ENCODE data around the gene YIF1A.

The YIF1A gene

GRCh38 chr11:66287211-66287888, 1.6 kb downstream of the YIF1A start (continued):
- TF ChIP-seq ZNF777 (tag by site-specific recombination; IDR thresholded peaks at IDR 0.05; ENCODE audit: borderline replicate concordance) (no peak), ELK4 (IDR thresholded peaks at IDR 0.05; ENCODE audit: borderline replicate concordance, low read depth, low read length) (no peak), PRDM2 (tag by site-specific recombination; IDR thresholded peaks at IDR 0.05; ENCODE audit: borderline replicate concordance) (no peak), PATZ1 (tag by site-specific recombination; IDR thresholded peaks at IDR 0.05) (no peak), ZNF202 (tag by site-specific recombination; IDR thresholded peaks at IDR 0.05; ENCODE audit: borderline replicate concordance) (no peak), ZNF266 (tag by site-specific recombination; IDR thresholded peaks at IDR 0.05; ENCODE audit: low read depth) (no peak)

GRCh38 chr11:66286699-66287098, 2.2 kb downstream of the YIF1A start:
- peaks cover 0 to 31% of the 10 kb centered on the region in 2 experiments; a peak in 1 of 3 replicates for H3K36me3 ChIP-seq (ENCODE audit: control insufficient read depth in 2 of 2, insufficient read depth in 1 of 2, low read length in 2 of 2)
- ChIA-PET POLR2A (no interaction called here), CTCF (interaction anchor here (0.6 to 1.7 kb wide), 4 partner anchors 23 to 224 kb away, joined by 3 to 7 read pairs (median 4); no protein-coding TSS in a partner anchor)
- H3K27ac ChIP-seq (ENCODE audit: extremely low read depth, low read depth, low read length), result no peak overlapping the region
- H3K4me3 ChIP-seq (ENCODE audit: low read depth, low read length), result no peak overlapping the region
- no peaks in the 10 kb centered on the region for H3K9me3 ChIP-seq (ENCODE audit: control insufficient read depth, insufficient read depth, low read depth, low read length)
- no peaks in the 10 kb centered on the region for H3K4me1 ChIP-seq (ENCODE audit: control insufficient read depth, insufficient read depth, low read length)
- TF ChIP-seq ZNF324 (tag by site-specific recombination; IDR thresholded peaks at IDR 0.05) (no peak), TSHZ1 (tag by site-specific recombination; IDR thresholded peaks at IDR 0.05; ENCODE audit: borderline replicate concordance) (no peak), ZNF518A (tag by site-specific recombination; conservative IDR thresholded peaks at IDR 0.05; ENCODE audit: low read depth) (no peak), ZBTB49 (tag by site-specific recombination; IDR thresholded peaks at IDR 0.05; ENCODE audit: low read depth) (no peak), ZNF37A (tag by site-specific recombination; IDR thresholded peaks at IDR 0.05) (no peak), ZNF558 (tag by site-specific recombination; IDR thresholded peaks at IDR 0.05) (no peak), GLIS2 (tag by site-specific recombination; IDR thresholded peaks at IDR 0.05) (no peak), OSR2 (tag by site-specific recombination; IDR thresholded peaks at IDR 0.05) (no peak)

Measured in HEK293 (cell line).